ENCODE results near the gene ATXN3.
A peak's percentile ranks its signal among the peaks of the same experiment; 100 is the strongest.
"Not testable (repeated sequence)": the region's sequence is repeated elsewhere in the genome, so short reads cannot be mapped to it uniquely, and the experiment has no call there.

The ATXN3 gene

GRCh38 chr14:92103363-92103989 is 2.9 kb downstream of the ATXN3 start:
- H3K4me3 ChIP-seq: no peak overlapping the region
- no peak for TF ChIP-seq Cebpa-rat (IDR thresholded peaks at IDR 0.05)
- peak overlapping the region; percentile 5 to 97 (median 70); a peak in 18 of 22 replicates for H3K4me2 ChIP-seq
- H3K36me3 ChIP-seq: peaks cover 0 to 5% (median 0%) of the 10 kb centered on the region in 11 experiments; a peak in 1 of 22 replicates
- no peak overlapping the region for H3K27ac ChIP-seq
- peaks cover 21 to 57% (median 30%) of the 10 kb centered on the region in 10 experiments for H3K4me1 ChIP-seq
- H4K20me1 ChIP-seq: peaks cover 24 to 69% (median 55%) of the 10 kb centered on the region in 11 experiments; a peak in 20 of 22 replicates
- no peaks in the 10 kb centered on the region for H3K9me3 ChIP-seq (replicated peaks in 1 of 11)
- H3K27me3 ChIP-seq: no peaks in the 10 kb centered on the region
- no peak overlapping the region for H3K9ac ChIP-seq

GRCh38 chr14:92099802-92100201 is 6.6 kb downstream of the ATXN3 start:
- Histone ChIP-seq H3K9me3 (replicated peaks in 1 of 11) (no peaks in the 10 kb centered on the region), H3K4me1 (peaks cover 14 to 46% (median 21%) of the 10 kb centered on the region in 10 experiments; a peak in 19 of 20 replicates), H3K36me3 (peaks cover 17 to 30% (median 21%) of the 10 kb centered on the region in 11 experiments), H3K27me3 (no peaks in the 10 kb centered on the region), H4K20me1 (peaks cover 29 to 92% (median 77%) of the 10 kb centered on the region in 11 experiments; a peak in 20 of 22 replicates), H3K4me3 (no peak overlapping the region), H3K27ac (no peak overlapping the region), H3K9ac (no peak overlapping the region), H3K4me2 (peak overlapping the region in 3 of 11 experiments; percentile 41 to 58 (median 53); a peak in 6 of 22 replicates)
- no peak for TF ChIP-seq Cebpa-rat (IDR thresholded peaks at IDR 0.05)

- Histone ChIP-seq H3K9ac (no peak overlapping the region), H3K9me3 (replicated peaks in 1 of 11) (no peaks in the 10 kb centered on the region), H3K27me3 (no peaks in the 10 kb centered on the region), H3K36me3 (peaks cover 64 to 87% (median 74%) of the 10 kb centered on the region in 11 experiments), H3K4me3 (no peak overlapping the region), H4K20me1 (peaks cover 8 to 33% (median 20%) of the 10 kb centered on the region in 11 experiments; a peak in 15 of 22 replicates), H3K4me1 (no peaks in the 10 kb centered on the region), H3K4me2 (no peak overlapping the region), H3K27ac (no peak overlapping the region)
- no peak for TF ChIP-seq Cebpa-rat (IDR thresholded peaks at IDR 0.05)
Measured at GRCh38 chr14:92093320-92093719, 13.1 kb downstream of the ATXN3 start.

GRCh38 chr14:92088494-92088893 is 17.9 kb downstream of the ATXN3 start:
- Histone ChIP-seq H4K20me1 (peaks cover 0 to 4% (median 0%) of the 10 kb centered on the region in 11 experiments; a peak in 2 of 22 replicates), H3K27me3 (no peaks in the 10 kb centered on the region), H3K9ac (no peak overlapping the region), H3K4me2 (no peak overlapping the region), H3K4me3 (no peak overlapping the region), H3K9me3 (replicated peaks in 1 of 11) (no peaks in the 10 kb centered on the region), H3K36me3 (peaks cover 78 to 98% (median 90%) of the 10 kb centered on the region in 11 experiments), H3K4me1 (no peaks in the 10 kb centered on the region), H3K27ac (no peak overlapping the region)
- no peak for TF ChIP-seq Cebpa-rat (IDR thresholded peaks at IDR 0.05)

- Histone ChIP-seq H3K4me1 (no peaks in the 10 kb centered on the region; a peak in 1 of 20 replicates), H3K27ac (peak overlapping the region in 1 of 11 experiments; percentile 2; a peak in 1 of 22 replicates), H3K9ac (no peak overlapping the region), H3K27me3 (no peaks in the 10 kb centered on the region), H3K4me2 (no peak overlapping the region), H3K36me3 (peaks cover 81 to 99% (median 89%) of the 10 kb centered on the region in 11 experiments), H3K9me3 (replicated peaks in 1 of 11) (no peaks in the 10 kb centered on the region), H4K20me1 (no peaks in the 10 kb centered on the region), H3K4me3 (no peak overlapping the region)
- TF ChIP-seq Cebpa-rat (IDR thresholded peaks at IDR 0.05): no peak
Measured at GRCh38 chr14:92074555-92074954, 31.8 kb downstream of the ATXN3 start.

GRCh38 chr14:92058006-92058917 is 48.1 kb downstream of the ATXN3 start:
- no peak for TF ChIP-seq Cebpa-rat (IDR thresholded peaks at IDR 0.05)
- Histone ChIP-seq H3K9ac (no peak overlapping the region), H3K27me3 (no peaks in the 10 kb centered on the region), H3K9me3 (replicated peaks in 1 of 11) (no peaks in the 10 kb centered on the region), H3K36me3 (peaks cover 2 to 28% (median 24%) of the 10 kb centered on the region in 11 experiments; a peak in 18 of 22 replicates), H3K27ac (no peak overlapping the region), H4K20me1 (no peaks in the 10 kb centered on the region), H3K4me1 (no peaks in the 10 kb centered on the region), H3K4me3 (no peak overlapping the region), H3K4me2 (no peak overlapping the region)

- H3K4me1 ChIP-seq: no peaks in the 10 kb centered on the region
- H3K27ac ChIP-seq: no peak overlapping the region
- H3K4me2 ChIP-seq: no peak overlapping the region
- H3K27me3 ChIP-seq: no peaks in the 10 kb centered on the region
- no peak overlapping the region for H3K4me3 ChIP-seq
- no peak for TF ChIP-seq Cebpa-rat (IDR thresholded peaks at IDR 0.05)
- H3K9ac ChIP-seq: no peak overlapping the region
- peaks cover 0 to 25% (median 15%) of the 10 kb centered on the region in 11 experiments; a peak in 16 of 22 replicates for H3K36me3 ChIP-seq
- peaks cover 21 to 41% (median 26%) of the 10 kb centered on the region in 11 experiments for H3K9me3 ChIP-seq (replicated peaks in 1 of 11)
- H4K20me1 ChIP-seq: no peaks in the 10 kb centered on the region
Measured at GRCh38 chr14:92049781-92050180, 56.6 kb downstream of the ATXN3 start.

GRCh38 chr14:92049221-92049620 is 57.2 kb downstream of the ATXN3 start:
- not testable (repeated sequence) for H3K4me2 ChIP-seq, H3K27ac ChIP-seq
- H3K9me3 ChIP-seq (replicated peaks in 1 of 11): peaks cover 27 to 46% (median 30%) of the 10 kb centered on the region in 11 experiments

GRCh38 chr14:92045904-92046303 is 60.5 kb downstream of the ATXN3 start:
- H3K9ac ChIP-seq, H3K4me1 ChIP-seq, H3K4me3 ChIP-seq, H4K20me1 ChIP-seq, H3K4me2 ChIP-seq, H3K27me3 ChIP-seq, H3K27ac ChIP-seq: not testable (repeated sequence)
- peaks cover 27 to 48% (median 30%) of the 10 kb centered on the region in 11 experiments for H3K9me3 ChIP-seq (replicated peaks in 1 of 11)
- peaks cover 2 to 37% (median 21%) of the 10 kb centered on the region in 11 experiments; a peak in 16 of 22 replicates for H3K36me3 ChIP-seq

More at GRCh38 chr14:92049221-92049620, 57.2 kb downstream of the ATXN3 start:
- not testable (repeated sequence) for H3K4me1 ChIP-seq, H3K4me3 ChIP-seq, H3K27me3 ChIP-seq, H3K9ac ChIP-seq, H4K20me1 ChIP-seq
- peaks cover 0 to 31% (median 18%) of the 10 kb centered on the region in 11 experiments; a peak in 16 of 22 replicates for H3K36me3 ChIP-seq

GRCh38 chr14:92041766-92042165 is 64.6 kb downstream of the ATXN3 start:
- not testable (repeated sequence) for H3K27ac ChIP-seq, H3K4me2 ChIP-seq
- peaks cover 22 to 31% (median 26%) of the 10 kb centered on the region in 11 experiments for H3K9me3 ChIP-seq (replicated peaks in 1 of 11)

More at GRCh38 chr14:92041766-92042165, 64.6 kb downstream of the ATXN3 start:
- not testable (repeated sequence) for H3K4me3 ChIP-seq, H3K9ac ChIP-seq, H3K27me3 ChIP-seq
- Histone ChIP-seq H3K4me1 (peaks cover 25 to 31% (median 28%) of the 10 kb centered on the region in 10 experiments), H3K36me3 (peaks cover 9 to 36% (median 21%) of the 10 kb centered on the region in 11 experiments; a peak in 20 of 22 replicates), H4K20me1 (peaks cover 13 to 27% (median 21%) of the 10 kb centered on the region in 11 experiments; a peak in 20 of 22 replicates)

Data from BLaER1 treated with 17β-estradiol and CSF1 and Interleukin-3, amounts not matched to agents 10 nM and 100 nM (cell line).